H1 (cell line): Measurements from ENCODE around the gene ARHGAP35. TPM values are rescaled to one million over a fixed set of nuclear protein-coding genes. Genes with fewer than 3 reads are reported as not detected.

ENCODE experiments used
- CEBPB ChIP-seq: IDR thresholded peaks from 2 replicates; pipeline ENCODE4 v1.6.1; 2012; ENCODE audit warnings: low read depth, low read length
- polyA plus RNA-seq, 7 experiments: library from polyadenylated mRNA; depleted of rRNA in 3 of 7; stranded (reverse) in 5 of 7; unstranded in 2 of 7; fragments of >200 nt in 5 of 7; fragments of 200-250 nt in 2 of 7; gene quantifications; 1 replicate in 5 of 7; 2 replicates in 1 of 7; 4 replicates in 1 of 7; pipeline versions ENCODE4 v1.2.1 to v1.2.3, GENCODE V29; 2011 to 2013; ENCODE audit warnings: missing spikeins in 2 of 7, mixed read lengths in 2 of 7
- total RNA-seq: library from RNA; stranded (reverse); fragmentation: NEBNext Ultra II Directional; extraction: Animal tissue kit (Norgen Biotek cat#: 25700); gene quantifications from 2 replicates; pipeline ENCODE4 v1.2.1, GENCODE V29; 2021
- TF ChIP-seq, protein P1 (sequence below): IDR thresholded peaks from 2 replicates; pipeline ENCODE4 v1.6.1; 2011; ENCODE audit warnings: low read length, improper control_type of control experiment

ARHGAP35 gene
- total and polyA plus RNA-seq, 2 of the 8 experiments (the other 6 are each of a cell fraction or from before 2014, with no cell fraction given) = 29.7 to 64.5 TPM

DNA sequence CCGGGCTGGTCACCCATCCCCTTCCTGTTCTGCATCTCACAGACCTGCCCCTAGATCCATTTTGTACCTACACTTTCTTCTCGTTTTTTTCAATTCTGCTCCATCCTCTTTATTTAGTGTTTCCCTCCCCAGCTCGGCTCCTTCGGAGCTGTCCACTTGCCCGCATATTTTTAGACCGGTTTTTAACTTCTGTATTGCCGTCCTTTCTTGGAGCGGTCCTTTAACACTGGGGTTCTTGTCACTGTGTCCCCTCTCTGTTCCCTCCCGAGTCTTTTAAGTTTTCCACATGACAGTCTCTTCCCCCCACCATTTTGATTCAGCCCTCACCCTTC, 1.7 kb downstream of the ARHGAP35 start (continued):
- TF ChIP-seq, protein P1, sequence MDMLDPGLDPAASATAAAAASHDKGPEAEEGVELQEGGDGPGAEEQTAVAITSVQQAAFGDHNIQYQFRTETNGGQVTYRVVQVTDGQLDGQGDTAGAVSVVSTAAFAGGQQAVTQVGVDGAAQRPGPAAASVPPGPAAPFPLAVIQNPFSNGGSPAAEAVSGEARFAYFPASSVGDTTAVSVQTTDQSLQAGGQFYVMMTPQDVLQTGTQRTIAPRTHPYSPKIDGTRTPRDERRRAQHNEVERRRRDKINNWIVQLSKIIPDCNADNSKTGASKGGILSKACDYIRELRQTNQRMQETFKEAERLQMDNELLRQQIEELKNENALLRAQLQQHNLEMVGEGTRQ = no peak
- TF ChIP-seq CEBPB = no peak
- TF ChIP-seq, all 59 proteins: peak for 0
